Activated CD4-positive, alpha-beta T cell treated with anti-CD3 and anti-CD28 coated beads, Interleukin-2, Interleukin-6, amounts not matched to agents 100 ng/mL and 50 ng/mL, durations not matched to agents 16 hours and 8 hours (primary cell): Measurements from ENCODE around the gene ABCC8.

Experiments used
- DNase-seq: peaks from one replicate; pipeline ENCODE4 v3.0.0-alpha.2; 2020

The ABCC8 gene

GRCh38 chr11:17504330-17505107 is 27.9 kb upstream of the ABCC8 start:
- DNase-seq: peak; percentile 76

DNA sequence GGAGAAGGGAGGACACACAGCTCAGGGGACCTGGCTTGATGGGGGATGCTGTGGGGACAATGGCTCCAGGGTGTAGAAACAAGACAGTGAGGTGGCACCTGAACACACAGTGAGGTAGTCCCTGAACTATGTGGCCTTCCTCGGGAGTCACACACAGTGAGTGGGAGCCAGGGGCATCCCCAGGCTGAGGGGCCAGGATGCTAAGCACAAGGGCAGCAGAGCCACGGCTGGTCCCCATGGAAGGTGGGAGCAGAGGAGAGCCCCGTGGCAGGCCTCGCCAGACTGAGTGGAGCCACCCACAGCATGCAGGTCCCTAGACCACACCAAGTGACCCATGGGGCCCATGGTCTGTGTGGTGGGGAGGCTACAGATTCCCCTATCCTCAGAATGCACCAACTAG is 26.0 kb upstream of the ABCC8 start:
- no peak for DNase-seq

- no peak for DNase-seq
Observed at GRCh38 chr11:17500673-17501072, 24.0 kb upstream of the ABCC8 start.

GRCh38 chr11:17498475-17498874 is 21.8 kb upstream of the ABCC8 start:
- no peak for DNase-seq

DNA sequence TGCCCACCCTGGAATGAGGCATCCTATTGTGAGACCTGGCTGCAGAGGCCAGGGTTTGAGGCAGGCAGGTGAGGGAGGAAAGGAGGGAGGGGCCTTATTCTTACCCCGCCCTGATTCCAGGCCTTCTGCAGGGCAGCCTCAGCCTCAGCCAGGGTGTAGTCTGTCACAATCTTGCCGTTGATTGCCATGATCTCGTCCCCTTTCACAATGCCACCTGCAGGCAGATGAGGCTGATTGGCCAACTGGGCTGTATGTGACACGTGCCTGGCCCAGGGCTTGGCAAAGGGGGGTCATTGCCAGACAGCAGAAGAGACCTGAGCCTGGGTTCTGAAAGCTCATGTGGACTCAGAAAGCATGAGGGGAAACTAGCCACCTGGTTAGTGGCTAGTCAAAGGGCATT is 21.4 kb upstream of the ABCC8 start:
- DNase-seq: no peak

GRCh38 chr11:17496406-17496805 is 19.8 kb upstream of the ABCC8 start:
- no peak for DNase-seq

GRCh38 chr11:17494019-17494418 is 17.4 kb upstream of the ABCC8 start:
- no peak for DNase-seq

DNA sequence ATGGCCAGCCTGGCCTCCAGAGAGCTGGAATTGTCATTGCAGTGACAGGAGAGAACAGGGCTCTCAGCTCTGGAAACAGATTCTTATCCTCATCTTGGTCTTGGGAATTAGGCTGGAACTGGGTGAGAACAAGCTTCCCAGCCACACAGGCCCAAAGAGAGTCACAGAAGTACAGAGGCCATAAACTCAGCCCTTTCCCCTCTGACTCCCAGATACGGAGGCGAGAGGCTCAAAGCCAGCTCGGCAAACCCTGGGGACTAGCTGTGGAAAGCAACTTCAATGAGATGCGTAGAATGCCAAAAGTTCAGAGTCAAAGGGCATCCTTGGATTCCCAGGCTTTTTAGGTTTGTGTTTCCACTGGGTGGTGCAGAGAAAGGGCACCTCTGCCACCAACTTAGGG is 14.3 kb upstream of the ABCC8 start:
- DNase-seq: no peak

DNA sequence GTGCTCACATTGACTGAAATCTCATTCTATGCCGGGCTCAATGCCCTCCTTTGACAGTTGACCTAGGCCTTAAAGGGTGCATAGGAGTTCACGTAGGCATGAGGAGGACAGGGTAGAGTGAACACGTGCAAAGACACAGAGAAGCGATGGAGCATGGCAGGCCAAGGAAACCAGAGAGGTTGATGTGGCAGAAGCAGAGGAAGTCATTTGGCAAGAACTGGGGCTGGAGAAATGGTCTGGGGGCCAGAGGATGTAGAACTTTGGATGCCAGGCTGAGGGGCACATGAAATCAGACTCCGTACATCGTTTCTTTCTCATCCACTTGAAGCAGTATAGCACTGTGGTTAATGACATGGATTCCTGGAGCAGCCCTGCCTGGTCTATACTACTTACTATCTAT is 13.6 kb upstream of the ABCC8 start:
- DNase-seq: no peak

- DNase-seq: no peak
Observed at GRCh38 chr11:17489751-17490150, 13.1 kb upstream of the ABCC8 start.

GRCh38 chr11:17488563-17488962 is 11.9 kb upstream of the ABCC8 start:
- DNase-seq: no peak

DNA sequence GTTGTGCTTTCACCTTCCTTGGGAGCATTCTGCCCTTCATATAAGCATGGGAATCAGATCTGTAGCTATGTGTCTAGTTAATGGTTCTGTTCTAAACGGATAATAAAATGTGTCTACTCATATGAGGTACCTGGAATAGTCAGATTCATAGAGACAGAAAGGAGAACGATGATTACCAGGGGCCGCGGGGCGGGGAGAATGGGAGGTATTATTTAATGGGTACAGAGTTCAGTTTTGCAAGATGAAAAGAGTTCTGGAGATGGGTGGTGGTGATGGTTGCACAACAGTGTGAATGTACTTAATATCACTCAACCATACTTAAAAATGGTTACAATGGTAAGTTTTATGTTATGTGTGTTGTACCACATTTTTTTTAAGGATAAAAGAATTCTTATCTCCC is 10.0 kb upstream of the ABCC8 start:
- no peak for DNase-seq

- no peak for DNase-seq
Observed at GRCh38 chr11:17483505-17483904, 6.9 kb upstream of the ABCC8 start.

DNA sequence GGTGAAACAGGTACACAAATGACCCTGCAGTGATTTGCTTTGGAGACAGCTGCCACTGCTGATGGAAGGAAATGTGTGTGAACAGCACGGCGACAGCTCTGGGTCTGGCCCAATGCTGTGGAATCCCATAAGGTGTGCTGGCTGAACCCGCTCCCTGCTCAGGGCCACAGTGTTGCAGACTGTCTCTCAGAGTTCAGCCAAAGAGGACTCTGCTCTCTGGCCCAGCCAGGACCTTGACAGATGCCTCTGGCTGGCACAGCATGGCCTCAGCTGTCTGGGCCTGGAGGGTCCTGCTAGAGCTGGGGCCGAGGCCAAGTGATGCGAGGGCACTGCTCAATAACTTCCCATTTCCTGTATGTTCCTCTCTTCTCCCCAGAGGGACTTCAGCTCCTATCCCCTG is 5.3 kb upstream of the ABCC8 start:
- no peak for DNase-seq

DNA sequence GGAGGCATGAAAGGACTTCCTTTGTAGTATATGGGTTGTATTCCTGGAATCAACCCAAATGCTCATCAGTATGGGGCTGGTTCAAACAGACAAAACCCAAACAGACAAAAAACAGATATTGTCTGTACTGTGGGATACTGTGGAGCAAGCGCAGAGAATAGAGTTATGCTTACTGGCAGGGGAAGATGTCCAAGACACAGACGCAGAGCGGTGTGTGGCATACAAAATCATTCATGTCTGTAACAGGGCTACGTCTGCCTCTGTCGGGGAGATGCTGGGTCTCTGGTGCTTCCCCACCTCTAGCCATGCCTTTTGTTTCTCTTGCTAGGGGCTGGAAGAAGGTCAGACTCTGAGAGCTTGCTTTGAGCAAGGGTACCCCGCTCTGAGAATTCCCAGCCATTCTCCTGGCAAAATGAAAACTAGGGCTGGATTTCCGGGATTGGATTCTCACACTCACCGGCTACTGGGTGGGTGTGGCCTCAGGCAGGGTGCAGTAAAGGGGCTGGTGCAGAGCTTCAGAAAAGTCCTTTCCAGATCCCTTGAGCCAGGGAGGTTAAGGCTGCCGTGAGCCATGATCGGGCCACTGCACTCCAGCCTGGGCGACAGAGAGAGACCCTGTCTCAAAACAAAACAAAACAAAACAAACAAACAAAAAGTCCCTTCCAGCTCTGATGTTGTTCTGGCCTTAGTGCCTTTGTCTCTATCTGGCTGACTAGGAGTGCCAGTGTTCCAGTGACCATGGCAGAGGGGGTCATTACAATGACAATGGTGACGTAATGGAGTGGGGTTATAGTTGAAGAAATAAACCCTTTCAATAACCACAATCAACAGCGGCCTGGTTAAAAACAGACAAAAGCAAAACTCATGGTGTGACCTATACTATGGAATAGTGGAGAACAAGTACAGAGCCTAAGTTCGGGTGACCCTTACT is 2.9 kb upstream of the ABCC8 start:
- no peak for DNase-seq

GRCh38 chr11:17478070-17478469 is 1.4 kb upstream of the ABCC8 start:
- DNase-seq: no peak

DNA sequence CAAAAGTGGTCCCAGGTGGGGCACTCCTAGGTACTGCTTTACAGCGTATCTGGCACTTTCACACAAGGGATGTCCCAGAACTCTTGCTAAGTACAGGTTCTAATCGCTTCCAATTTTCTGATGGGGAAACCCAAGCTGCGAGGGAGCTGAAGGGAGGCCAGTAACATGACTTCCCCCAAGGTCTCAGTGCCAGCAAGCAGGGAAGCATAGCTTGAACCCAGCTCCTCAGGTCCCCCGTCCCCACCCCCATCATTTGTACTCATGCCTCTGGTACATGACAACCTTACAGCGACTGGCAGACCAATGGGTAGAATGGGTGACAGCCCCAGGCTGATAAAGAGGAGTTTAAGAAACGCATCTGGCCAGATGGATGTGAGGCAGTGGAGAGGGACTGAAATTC is 716 bp upstream of the ABCC8 start:
- DNase-seq: no peak

DNA sequence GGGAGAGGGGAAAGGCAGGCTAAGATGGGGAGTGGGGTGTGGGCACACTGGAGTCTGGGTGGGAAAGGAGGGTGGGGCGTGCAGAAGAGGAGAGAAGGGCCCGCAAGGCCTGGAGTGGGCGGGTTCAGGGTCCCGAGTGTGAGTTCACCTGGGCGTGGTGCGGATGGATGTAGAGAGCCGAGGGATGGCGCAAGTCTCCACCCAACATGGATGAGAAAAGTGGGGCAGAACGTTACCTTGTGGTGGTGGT is 364 bp upstream of the ABCC8 start:
- DNase-seq: no peak

GRCh38 chr11:17475666-17476316 is 854 bp downstream of the ABCC8 start:
- no peak for DNase-seq

- DNase-seq: no peak
Observed at GRCh38 chr11:17473071-17473744, 3.4 kb downstream of the ABCC8 start.

DNA sequence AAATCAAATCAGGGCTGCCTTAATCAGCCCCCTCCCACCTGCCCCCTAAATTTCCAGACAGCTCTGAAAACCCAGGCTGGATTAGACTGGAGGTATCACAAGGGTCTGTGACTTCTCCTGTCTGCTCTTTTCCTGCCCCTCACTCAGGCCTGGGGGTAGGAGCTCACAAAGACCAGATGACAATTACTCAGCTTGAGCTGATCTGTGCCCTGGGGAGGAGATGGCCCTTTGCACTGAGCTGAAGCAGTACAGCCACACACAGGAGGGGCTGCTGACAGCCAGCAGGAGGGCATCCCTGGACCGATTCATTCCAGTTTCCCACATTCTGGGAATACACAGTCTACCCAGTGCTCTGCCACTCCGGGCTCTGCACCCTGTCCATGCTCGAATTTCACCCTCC is 4.2 kb downstream of the ABCC8 start:
- DNase-seq: no peak

DNA sequence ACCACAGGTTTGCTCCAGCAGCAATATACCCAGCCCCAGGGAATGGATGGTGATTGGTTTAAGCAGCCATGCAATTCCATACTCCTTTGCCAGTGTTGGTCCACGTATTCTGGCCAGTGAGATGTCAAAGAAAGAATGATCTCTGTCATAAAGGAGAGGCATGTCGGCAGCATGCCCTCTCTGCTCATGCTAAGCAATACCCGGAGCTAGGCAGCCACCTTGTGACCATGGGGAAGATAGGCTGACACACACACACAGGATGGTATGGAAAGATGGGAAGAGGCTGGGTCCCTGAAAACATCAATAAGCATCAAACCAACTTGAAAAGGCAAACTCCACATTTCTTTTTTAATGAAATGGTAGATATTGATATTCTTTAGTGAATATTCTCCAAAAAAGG is 5.1 kb downstream of the ABCC8 start:
- no peak for DNase-seq

DNA sequence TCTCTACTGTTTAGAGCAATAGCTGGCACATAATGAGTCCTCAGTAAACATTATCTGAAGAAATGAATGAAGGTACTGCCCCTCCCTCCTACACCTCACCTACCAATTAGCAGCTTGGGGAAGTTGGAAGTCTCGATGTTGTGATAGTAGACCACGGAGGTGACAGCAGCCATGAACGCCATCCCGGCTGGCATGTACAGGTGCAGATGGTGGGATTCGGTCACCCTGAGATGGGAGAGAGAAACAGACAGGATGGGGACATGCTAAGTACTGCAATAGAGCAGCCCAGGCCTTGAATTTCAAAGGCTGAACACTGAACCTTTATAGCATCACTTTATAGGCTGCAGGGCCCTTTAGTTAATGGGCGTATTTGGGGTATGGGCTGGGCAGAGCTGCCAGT is 6.6 kb downstream of the ABCC8 start:
- no peak for DNase-seq

- no peak for DNase-seq
Observed at GRCh38 chr11:17468122-17468521, 8.5 kb downstream of the ABCC8 start.
